HepG2 (cell line): ENCODE data around the gene DNAJC11. TPM values are rescaled to one million over a fixed set of nuclear protein-coding genes. Genes with fewer than 3 reads are reported as not detected.

Experiments
- ATRX ChIP-seq: sonication (generic); formaldehyde crosslinking; IDR thresholded peaks from 2 replicates; pipeline ENCODE4 v1.4.0; 2020; ENCODE audit warnings: missing genetic modification reagents, borderline replicate concordance
- CREB3 ChIP-seq: sonication (generic); formaldehyde crosslinking; IDR thresholded peaks from 2 replicates; pipeline ENCODE4 v1.5.0; 2020; ENCODE audit warnings: missing genetic modification reagents
- CREM ChIP-seq, 2 experiments: sonication (generic) in 1 of 2; formaldehyde crosslinking in 1 of 2; IDR thresholded peaks; 2 replicates each; pipeline versions ENCODE4 v1.4.0 to v1.6.1; 2016 to 2020; ENCODE audit warnings: antibody characterized with exemption in 1 of 2, mild to moderate bottlenecking in 1 of 2, missing genetic modification reagents in 1 of 2
- ELF4 ChIP-seq: sonication (generic); formaldehyde crosslinking; IDR thresholded peaks from 2 replicates; pipeline ENCODE4 v1.5.0; 2020; ENCODE audit warnings: missing genetic modification reagents, mild to moderate bottlenecking, moderate library complexity, borderline replicate concordance
- HDAC2 ChIP-seq: sonication (generic); formaldehyde crosslinking; IDR thresholded peaks from 2 replicates; pipeline ENCODE4 v1.4.0; 2020; ENCODE audit warnings: missing genetic modification reagents
- KDM2A ChIP-seq: sonication (generic); formaldehyde crosslinking; IDR thresholded peaks from 2 replicates; pipeline ENCODE4 v1.4.0; 2020; ENCODE audit warnings: low read depth, missing genetic modification reagents, borderline replicate concordance
- MEIS2 ChIP-seq: sonication (generic); formaldehyde crosslinking; IDR thresholded peaks from 2 replicates; pipeline ENCODE4 v1.9.0; 2021; ENCODE audit warnings: mild to moderate bottlenecking, missing genetic modification reagents
- MTA1 ChIP-seq: sonication (generic); formaldehyde crosslinking; IDR thresholded peaks from 2 replicates; pipeline ENCODE4 v1.4.0; 2020; ENCODE audit warnings: missing genetic modification reagents, mild to moderate bottlenecking, borderline replicate concordance
- SNAI1 ChIP-seq: sonication (generic); formaldehyde crosslinking; IDR thresholded peaks from 2 replicates; pipeline ENCODE4 v1.5.0; 2020; ENCODE audit warnings: mild to moderate bottlenecking, missing genetic modification reagents, borderline replicate concordance
- SRY ChIP-seq: sonication (generic); formaldehyde crosslinking; IDR thresholded peaks from 2 replicates; pipeline ENCODE4 v1.8.0; 2022; ENCODE audit warnings: mild to moderate bottlenecking, missing genetic modification reagents
- UBTF ChIP-seq: sonication (generic); formaldehyde crosslinking; IDR thresholded peaks from 2 replicates; pipeline ENCODE4 v1.4.0; 2020; ENCODE audit warnings: mild to moderate bottlenecking, missing genetic modification reagents
- ZNF143 ChIP-seq: sonication (generic); formaldehyde crosslinking; IDR thresholded peaks from 2 replicates; pipeline ENCODE4 v1.4.0; 2020; ENCODE audit warnings: missing genetic modification reagents
- ZNF703 ChIP-seq: sonication (generic); formaldehyde crosslinking; IDR thresholded peaks from 2 replicates; pipeline ENCODE4 v1.5.1; 2020; ENCODE audit warnings: missing genetic modification reagents, mild to moderate bottlenecking, moderate library complexity, borderline replicate concordance
- ZNF710 ChIP-seq: sonication (generic); formaldehyde crosslinking; IDR thresholded peaks from 2 replicates; pipeline ENCODE4 v1.5.0; 2020; ENCODE audit warnings: mild to moderate bottlenecking, missing genetic modification reagents, borderline replicate concordance
- ZNF891 ChIP-seq: sonication (generic); formaldehyde crosslinking; IDR thresholded peaks from 2 replicates; pipeline ENCODE4 v1.5.0; 2020; ENCODE audit warnings: mild to moderate bottlenecking, missing genetic modification reagents
- polyA plus RNA-seq, 8 experiments: library from polyadenylated mRNA; depleted of rRNA in 3 of 8; stranded (reverse) in 7 of 8; unstranded in 1 of 8; fragments of >200 nt; fragmentation: Illumina TruSeq in 4 of 8; extraction: Trizol in 4 of 8; gene quantifications; 2 replicates each; pipeline versions ENCODE4 v1.2.1 to v1.2.3, GENCODE V29; 2011 to 2016; ENCODE audit warnings: low read depth in 4 of 8, missing spikeins in 1 of 8, mixed read lengths in 1 of 8; ENCODE audit not compliant: insufficient read depth in 1 of 8
- total RNA-seq, 5 experiments: library from RNA; depleted of rRNA; stranded (reverse); fragments of >200 nt; fragmentation: Illumina TruSeq; extraction: Trizol; gene quantifications; 2 replicates each; pipeline ENCODE4 v1.2.3, GENCODE V29; 2016; ENCODE audit warnings: low read depth in 1 of 5

The DNAJC11 gene
- total and polyA plus RNA-seq, 2 of the 13 experiments (the other 11 are each of a cell fraction or from before 2014, with no cell fraction given): 25.1 to 47.6 TPM

- TF ChIP-seq ZNF710 (CRISPR knock-in tag) (0 out of 2 replicates have a peak, but pooled peaks have one; percentile 25), CREM (IDR thresholded peaks at IDR 0.05) (no peak), CREM (CRISPR knock-in tag; IDR thresholded peaks at IDR 0.05) (no peak), KDM2A (CRISPR knock-in tag) (peak; percentile 34; the same call in 1 of the 2 replicates), MTA1 (CRISPR knock-in tag) (peak; percentile 20; the same call in 1 of the 2 replicates), MEIS2 (0 out of 2 replicates have a peak, but pooled peaks have one; percentile 24), UBTF (CRISPR knock-in tag) (peak; percentile 66), HDAC2 (CRISPR knock-in tag) (0 out of 2 replicates have a peak, but pooled peaks have one; percentile 26), CREB3 (CRISPR knock-in tag) (peak; percentile 15; the same call in 1 of the 2 replicates), ZNF891 (CRISPR knock-in tag) (peak; percentile 32; the same call in 1 of the 2 replicates), ELF4 (CRISPR knock-in tag) (no peak), SRY (CRISPR knock-in tag) (peak; percentile 52; the same call in 1 of the 2 replicates), ATRX (CRISPR knock-in tag) (no peak), ZNF703 (CRISPR knock-in tag) (0 out of 2 replicates have a peak, but pooled peaks have one; percentile 42), SNAI1 (0 out of 2 replicates have a peak, but pooled peaks have one; percentile 52), ZNF143 (0 out of 2 replicates have a peak, but pooled peaks have one; percentile 42)
Measured at GRCh38 chr1:6612641-6613360, 88.8 kb downstream of the DNAJC11 start (continued).
